ENCODE results near the gene ENAH.

The ENAH gene

GRCh38 chr1:225554216-225554812, 98.6 kb downstream of the ENAH start:
- Mint-ChIP-seq H3K27me3 (peaks cover under 1% of the 10 kb centered on the region), H3K4me3 (no peak overlapping the region), H3K36me3 (ENCODE audit: low read depth) (no peaks in the 10 kb centered on the region), H3K9me3 (peaks cover 2% of the 10 kb centered on the region), H3K4me1 (ENCODE audit: low read depth) (no peaks in the 10 kb centered on the region), H3K27ac (no peak overlapping the region)
- no peak for DNase-seq

- no peak overlapping the region for H3K27ac Mint-ChIP-seq
- no peak overlapping the region for H3K4me3 Mint-ChIP-seq
- DNase-seq, result no peak
- H3K9me3 Mint-ChIP-seq, result no peaks in the 10 kb centered on the region
- H3K4me1 Mint-ChIP-seq (ENCODE audit: low read depth), result peaks cover 4% of the 10 kb centered on the region
- no peaks in the 10 kb centered on the region for H3K36me3 Mint-ChIP-seq (ENCODE audit: low read depth)
- no peaks in the 10 kb centered on the region for H3K27me3 Mint-ChIP-seq
Measured at GRCh38 chr1:225549821-225550220, 103.1 kb downstream of the ENAH start.

- Mint-ChIP-seq H3K4me3 (no peak overlapping the region), H3K9me3 (no peaks in the 10 kb centered on the region), H3K27me3 (no peaks in the 10 kb centered on the region), H3K36me3 (ENCODE audit: low read depth) (no peaks in the 10 kb centered on the region), H3K27ac (no peak overlapping the region), H3K4me1 (ENCODE audit: low read depth) (peaks cover 4% of the 10 kb centered on the region)
- no peak for DNase-seq
Measured at GRCh38 chr1:225548140-225548857, 104.6 kb downstream of the ENAH start.

- Mint-ChIP-seq H3K4me3 (no peak overlapping the region), H3K36me3 (ENCODE audit: low read depth) (no peaks in the 10 kb centered on the region), H3K27ac (no peak overlapping the region), H3K9me3 (no peaks in the 10 kb centered on the region), H3K4me1 (ENCODE audit: low read depth) (peaks cover 4% of the 10 kb centered on the region), H3K27me3 (peaks cover 3% of the 10 kb centered on the region)
- no peak for DNase-seq
Measured at GRCh38 chr1:225545649-225546048, 107.3 kb downstream of the ENAH start.

DNA sequence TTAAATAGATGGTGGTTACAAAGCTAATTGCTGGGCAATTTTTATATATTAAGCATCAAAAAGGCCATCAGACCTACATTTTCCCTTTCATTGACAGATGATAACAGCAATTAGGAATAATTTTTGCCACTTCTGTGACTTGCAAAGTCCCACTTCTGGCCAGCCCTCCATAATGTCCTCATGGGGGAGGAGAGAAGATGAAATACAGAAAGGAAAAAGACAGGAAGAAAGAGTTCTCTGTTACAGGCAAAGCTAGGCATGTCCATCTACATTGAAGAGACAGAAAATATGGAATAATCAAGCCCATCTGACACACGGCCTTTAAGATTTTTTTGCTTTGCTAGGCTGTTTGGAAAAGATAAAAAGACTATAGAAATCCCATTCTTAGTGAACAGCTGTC, 108.0 kb downstream of the ENAH start:
- DNase-seq, result no peak
- Mint-ChIP-seq H3K27me3 (peaks cover 3% of the 10 kb centered on the region), H3K27ac (no peak overlapping the region), H3K9me3 (no peaks in the 10 kb centered on the region), H3K36me3 (ENCODE audit: low read depth) (no peaks in the 10 kb centered on the region), H3K4me3 (no peak overlapping the region), H3K4me1 (ENCODE audit: low read depth) (peaks cover 4% of the 10 kb centered on the region)

- DNase-seq, result no peak
- Mint-ChIP-seq H3K4me1 (ENCODE audit: low read depth) (peaks cover 4% of the 10 kb centered on the region), H3K4me3 (no peak overlapping the region), H3K9me3 (no peaks in the 10 kb centered on the region), H3K27ac (no peak overlapping the region), H3K36me3 (ENCODE audit: low read depth) (no peaks in the 10 kb centered on the region), H3K27me3 (peaks cover 6% of the 10 kb centered on the region)
Measured at GRCh38 chr1:225544263-225544662, 108.7 kb downstream of the ENAH start.

DNA sequence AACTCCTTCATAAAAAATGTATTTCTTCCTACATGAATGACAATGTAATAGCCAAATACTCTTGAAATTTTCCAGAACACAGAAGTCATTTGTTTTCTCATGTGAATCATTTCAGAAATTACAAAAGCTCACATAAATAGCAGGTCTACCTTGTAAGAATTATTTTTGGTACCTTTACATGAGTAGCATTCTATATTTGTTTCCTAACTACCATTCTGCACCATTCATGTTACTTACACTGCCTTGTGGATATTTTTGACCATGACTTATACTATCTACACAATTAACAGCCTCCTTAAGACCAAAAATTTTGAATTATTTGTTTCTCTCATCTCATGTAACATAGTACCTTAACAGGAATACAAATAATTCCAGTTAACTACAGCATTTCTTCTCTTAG, 109.6 kb downstream of the ENAH start:
- H3K4me3 Mint-ChIP-seq, result no peak overlapping the region
- H3K36me3 Mint-ChIP-seq (ENCODE audit: low read depth), result no peaks in the 10 kb centered on the region
- peaks cover 4% of the 10 kb centered on the region for H3K4me1 Mint-ChIP-seq (ENCODE audit: low read depth)
- peaks cover 15% of the 10 kb centered on the region for H3K27me3 Mint-ChIP-seq
- H3K9me3 Mint-ChIP-seq, result no peaks in the 10 kb centered on the region
- H3K27ac Mint-ChIP-seq, result no peak overlapping the region
- DNase-seq, result no peak

GRCh38 chr1:225541383-225541782, 111.5 kb downstream of the ENAH start:
- H3K27ac Mint-ChIP-seq, result no peak overlapping the region
- DNase-seq, result no peak
- H3K9me3 Mint-ChIP-seq, result no peaks in the 10 kb centered on the region
- peaks cover 17% of the 10 kb centered on the region for H3K27me3 Mint-ChIP-seq
- H3K4me1 Mint-ChIP-seq (ENCODE audit: low read depth), result no peaks in the 10 kb centered on the region
- H3K4me3 Mint-ChIP-seq, result no peak overlapping the region
- no peaks in the 10 kb centered on the region for H3K36me3 Mint-ChIP-seq (ENCODE audit: low read depth)

DNA sequence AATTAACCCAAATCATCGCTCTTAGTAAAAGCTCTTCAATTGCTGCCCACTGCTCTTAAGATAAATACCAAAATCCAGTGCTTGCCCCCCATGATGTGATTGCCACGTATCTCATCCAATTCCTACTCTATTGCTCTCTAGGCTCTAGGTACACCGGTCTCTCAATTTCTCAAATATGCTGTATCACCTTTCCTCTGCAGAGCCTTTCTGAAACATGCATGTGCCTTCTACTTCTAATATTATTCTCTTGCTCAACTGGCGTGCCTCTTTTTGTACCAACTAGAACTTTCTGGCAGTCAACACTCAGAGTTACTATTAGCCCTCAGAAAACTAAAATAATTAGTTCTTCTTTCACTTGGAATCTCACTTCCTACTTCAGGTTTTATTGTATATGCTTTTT, 113.3 kb downstream of the ENAH start:
- Mint-ChIP-seq H3K27me3 (peaks cover 27% of the 10 kb centered on the region), H3K36me3 (ENCODE audit: low read depth) (no peaks in the 10 kb centered on the region), H3K27ac (no peak overlapping the region), H3K4me3 (no peak overlapping the region), H3K4me1 (ENCODE audit: low read depth) (no peaks in the 10 kb centered on the region), H3K9me3 (no peaks in the 10 kb centered on the region)
- DNase-seq, result no peak

DNA sequence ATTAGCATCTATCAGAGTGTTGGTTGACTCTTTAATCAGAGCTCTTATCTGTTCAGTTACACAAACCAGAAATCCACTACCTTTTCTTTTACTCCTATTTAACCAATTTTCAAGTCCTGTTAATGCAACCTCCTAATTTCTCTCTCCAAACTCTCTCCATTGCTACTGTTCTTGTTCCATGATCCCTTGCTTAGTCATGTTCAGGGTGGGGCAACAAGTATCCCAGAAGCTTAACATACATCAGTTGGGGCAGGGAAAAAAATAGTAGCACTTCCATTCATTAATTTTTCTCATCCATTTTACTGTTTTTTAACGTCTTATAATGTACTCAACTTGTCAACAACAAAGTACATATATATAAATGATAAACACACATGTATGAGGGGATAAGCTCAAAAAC, 113.9 kb downstream of the ENAH start:
- no peaks in the 10 kb centered on the region for H3K36me3 Mint-ChIP-seq (ENCODE audit: low read depth)
- H3K4me3 Mint-ChIP-seq, result no peak overlapping the region
- peaks cover 29% of the 10 kb centered on the region for H3K27me3 Mint-ChIP-seq
- no peaks in the 10 kb centered on the region for H3K9me3 Mint-ChIP-seq
- no peak for DNase-seq
- no peaks in the 10 kb centered on the region for H3K4me1 Mint-ChIP-seq (ENCODE audit: low read depth)
- no peak overlapping the region for H3K27ac Mint-ChIP-seq

DNA sequence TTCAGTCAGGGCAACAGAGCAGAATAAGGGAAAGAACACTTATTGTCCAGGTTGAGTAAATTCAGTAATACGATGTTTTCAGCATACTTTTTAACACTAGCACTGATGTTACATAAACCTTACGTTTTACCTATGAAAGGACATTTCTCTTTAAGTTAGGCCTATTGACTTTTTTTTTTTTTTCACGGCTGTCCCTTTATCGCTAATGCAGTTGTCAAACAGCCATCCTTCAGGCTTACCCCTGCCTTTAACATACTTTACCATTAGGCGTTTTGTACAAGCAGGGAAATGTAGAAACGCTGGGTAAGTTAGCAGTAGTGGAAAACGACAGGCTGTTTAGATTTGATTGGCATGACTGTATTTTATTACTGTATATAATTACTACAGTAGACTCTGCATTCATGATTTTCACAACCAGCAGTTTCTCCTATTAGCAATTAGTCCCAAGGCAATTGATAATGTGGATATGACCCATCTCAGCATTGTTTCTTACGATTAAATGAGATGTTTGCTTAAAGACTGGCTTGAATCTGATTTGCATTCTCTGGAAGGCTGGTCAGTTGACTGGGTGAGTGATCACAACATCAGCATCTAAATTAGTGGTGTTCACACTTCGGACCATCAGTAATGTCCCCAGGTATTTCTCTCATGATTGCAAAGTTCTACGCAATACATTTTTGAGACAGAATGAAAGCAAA, 115.2 kb downstream of the ENAH start:
- no peaks in the 10 kb centered on the region for H3K4me1 Mint-ChIP-seq (ENCODE audit: low read depth)
- DNase-seq, result no peak
- H3K4me3 Mint-ChIP-seq, result no peak overlapping the region
- H3K36me3 Mint-ChIP-seq (ENCODE audit: low read depth), result no peaks in the 10 kb centered on the region
- no peaks in the 10 kb centered on the region for H3K9me3 Mint-ChIP-seq
- H3K27me3 Mint-ChIP-seq, result peaks cover 38% of the 10 kb centered on the region
- no peak overlapping the region for H3K27ac Mint-ChIP-seq

DNA sequence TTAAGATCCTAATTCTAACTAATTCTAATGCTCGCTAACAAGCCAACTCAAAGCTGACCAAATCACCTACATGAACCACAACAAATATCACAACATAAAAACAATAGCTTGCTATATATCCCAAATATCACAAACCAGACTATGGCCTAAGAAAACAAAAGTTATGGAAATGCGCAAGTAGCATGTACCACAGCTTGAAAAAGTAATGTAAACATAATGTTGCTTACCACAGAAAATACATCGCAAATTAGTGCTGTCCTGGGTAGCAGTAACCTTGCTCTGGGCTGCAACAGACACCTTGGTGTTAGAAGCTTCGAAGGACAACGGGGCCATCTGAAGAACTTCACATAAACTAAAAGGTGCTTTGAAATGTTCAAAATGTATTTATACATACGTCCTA, 117.6 kb downstream of the ENAH start:
- no peak for DNase-seq
- H3K4me3 Mint-ChIP-seq, result no peak overlapping the region
- H3K9me3 Mint-ChIP-seq, result no peaks in the 10 kb centered on the region
- H3K27me3 Mint-ChIP-seq, result peaks cover 45% of the 10 kb centered on the region
- no peaks in the 10 kb centered on the region for H3K4me1 Mint-ChIP-seq (ENCODE audit: low read depth)
- no peaks in the 10 kb centered on the region for H3K36me3 Mint-ChIP-seq (ENCODE audit: low read depth)
- H3K27ac Mint-ChIP-seq, result no peak overlapping the region

DNA sequence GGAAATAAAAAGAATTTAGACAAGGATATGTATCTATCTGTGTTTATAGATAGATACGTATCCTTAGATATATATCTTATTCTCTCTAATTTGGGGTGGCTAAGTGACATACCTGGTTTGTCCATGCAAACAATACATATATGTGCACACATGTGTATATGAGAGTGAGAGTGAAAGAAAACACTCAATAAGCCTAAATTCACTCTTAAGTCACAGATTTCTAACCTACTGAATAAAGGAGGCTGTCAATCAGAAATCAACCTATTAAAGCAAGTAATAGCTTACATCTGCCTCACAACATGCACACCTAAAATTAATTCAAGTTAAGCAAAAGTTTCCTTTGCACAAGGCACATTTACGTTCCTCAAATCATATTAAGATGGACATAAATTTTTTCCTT, 118.2 kb downstream of the ENAH start:
- Mint-ChIP-seq H3K4me1 (ENCODE audit: low read depth) (no peaks in the 10 kb centered on the region), H3K27ac (no peak overlapping the region), H3K9me3 (no peaks in the 10 kb centered on the region), H3K27me3 (peaks cover 45% of the 10 kb centered on the region), H3K36me3 (ENCODE audit: low read depth) (no peaks in the 10 kb centered on the region), H3K4me3 (no peak overlapping the region)
- DNase-seq, result no peak

DNA sequence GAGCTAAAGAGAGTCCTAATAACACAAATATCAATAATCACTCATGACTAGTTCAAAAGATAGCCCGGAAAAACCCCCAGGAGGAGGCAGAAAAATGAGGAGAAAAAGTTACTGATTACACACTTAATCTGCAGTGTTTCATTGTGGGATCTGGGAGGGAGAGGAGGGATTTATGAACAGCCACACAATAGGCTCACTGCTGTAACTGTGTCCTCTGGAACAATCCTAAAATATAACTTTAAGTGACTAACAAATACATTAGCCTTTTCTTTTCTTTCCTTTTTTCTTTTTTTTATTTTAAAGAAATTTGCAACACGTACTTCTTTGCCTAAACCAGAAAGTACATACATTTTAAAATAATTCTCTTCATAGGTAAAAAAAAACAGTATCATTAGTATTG, 118.8 kb downstream of the ENAH start:
- H3K4me3 Mint-ChIP-seq, result no peak overlapping the region
- peaks cover 41% of the 10 kb centered on the region for H3K27me3 Mint-ChIP-seq

DNA sequence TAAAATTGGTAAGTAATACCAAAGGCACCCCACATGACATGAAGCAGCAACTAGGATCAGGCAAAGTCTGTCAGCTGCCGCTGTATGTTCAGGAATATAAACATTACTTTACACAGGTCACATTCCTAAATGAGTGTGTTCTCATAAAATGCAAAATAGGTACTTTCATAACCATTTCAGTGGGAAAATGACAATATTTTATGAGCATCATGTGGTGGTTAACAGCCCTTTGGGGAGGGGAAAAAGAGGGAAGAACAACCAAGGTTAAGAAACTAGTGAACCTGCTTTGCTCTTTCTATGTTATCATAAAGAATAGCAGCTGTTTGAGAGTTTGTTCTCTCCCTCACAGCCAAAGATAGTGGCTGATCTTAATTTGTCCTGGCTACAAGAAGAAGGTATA, 119.7 kb downstream of the ENAH start:
- no peak overlapping the region for H3K4me3 Mint-ChIP-seq

More for the DNA sequence above, 118.8 kb downstream of the ENAH start:
- Mint-ChIP-seq H3K36me3 (ENCODE audit: low read depth) (no peaks in the 10 kb centered on the region), H3K27ac (no peak overlapping the region), H3K9me3 (no peaks in the 10 kb centered on the region), H3K4me1 (ENCODE audit: low read depth) (no peaks in the 10 kb centered on the region)
- no peak for DNase-seq

More for the DNA sequence above, 119.7 kb downstream of the ENAH start:
- Mint-ChIP-seq H3K27ac (no peak overlapping the region), H3K9me3 (no peaks in the 10 kb centered on the region), H3K36me3 (ENCODE audit: low read depth) (no peaks in the 10 kb centered on the region), H3K27me3 (peaks cover 33% of the 10 kb centered on the region), H3K4me1 (ENCODE audit: low read depth) (no peaks in the 10 kb centered on the region)
- no peak for DNase-seq
